Glomerular visceral epithelial cell (primary cell): ENCODE measurements around the gene ABHD3.
A peak's percentile ranks its signal among the peaks of the same experiment; 100 is the strongest.
"Not testable (repeated sequence)": the region's sequence is repeated elsewhere in the genome, so short reads cannot be mapped to it uniquely, and the experiment has no call there.

ENCODE experiments used
- DNase-seq: peaks from one replicate; pipeline ENCODE4 v3.0.0-alpha.2; 2016; ENCODE audit errors: extremely low spot score

The ABHD3 gene

DNA sequence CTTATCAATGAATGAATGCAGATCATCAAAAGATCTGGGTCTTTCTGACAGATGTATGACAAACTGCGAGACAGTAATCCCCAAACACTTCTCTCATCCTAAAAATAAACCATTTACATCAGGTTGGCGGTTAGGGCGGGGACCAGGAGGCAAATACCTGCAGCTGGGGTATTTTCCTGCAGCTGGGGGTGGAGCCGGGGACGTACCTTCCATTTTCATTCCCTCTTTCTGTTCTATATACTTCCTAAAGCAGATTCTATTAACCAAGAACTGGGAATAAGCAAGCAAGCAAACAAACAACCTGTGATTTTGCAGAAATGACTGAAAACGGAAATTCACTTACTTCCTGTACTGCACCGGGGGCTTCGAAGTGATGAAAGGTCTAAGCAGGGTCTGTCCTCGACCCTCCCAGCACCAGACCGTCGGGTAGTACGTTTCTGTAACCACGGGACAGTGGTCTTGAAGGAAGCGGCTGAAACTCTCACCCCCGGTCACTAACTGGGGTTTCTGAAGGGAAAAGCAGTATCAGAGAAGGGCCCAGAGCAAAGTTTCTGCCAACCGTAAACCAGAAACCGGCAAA, 1.2 kb downstream of the ABHD3 start:
- DNase-seq = peak; percentile 12

DNA sequence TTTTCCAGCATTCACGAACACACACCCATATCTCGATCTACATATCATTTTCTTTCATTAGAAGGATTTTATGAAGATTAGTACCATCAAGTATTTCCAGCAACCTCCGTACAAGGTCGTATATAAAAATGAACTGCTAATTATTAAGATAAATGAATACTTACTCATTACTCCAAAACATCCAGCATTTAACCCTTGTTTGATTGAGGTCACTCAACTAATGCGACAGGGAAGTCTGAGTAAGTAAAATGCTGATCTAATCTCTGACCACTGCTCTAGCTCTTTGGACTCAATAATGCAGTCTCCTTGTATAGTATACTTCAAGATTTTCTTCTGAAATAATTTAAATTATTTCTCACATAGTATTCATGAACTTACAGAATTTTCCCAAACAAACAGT, 2.0 kb downstream of the ABHD3 start:
- DNase-seq = no peak

DNA sequence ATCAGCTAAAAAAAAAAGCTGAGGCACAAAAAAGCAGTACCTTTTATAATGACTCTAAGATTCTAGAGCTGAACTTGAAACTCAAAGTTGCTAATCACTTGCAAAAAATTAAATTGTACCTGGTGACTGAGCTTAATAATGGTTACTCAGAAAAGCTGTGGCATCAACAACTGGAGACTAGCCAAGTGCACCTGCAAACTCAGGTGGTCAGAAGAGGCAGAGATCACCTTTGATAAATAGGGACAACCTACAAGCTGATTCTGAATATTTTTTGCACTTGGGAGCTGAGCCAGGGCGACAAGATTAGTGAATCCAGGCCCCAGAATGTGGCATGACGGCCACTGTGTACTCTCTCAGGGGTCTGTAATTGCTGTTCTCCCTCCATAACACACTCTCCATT, 3.0 kb downstream of the ABHD3 start:
- no peak for DNase-seq

DNA sequence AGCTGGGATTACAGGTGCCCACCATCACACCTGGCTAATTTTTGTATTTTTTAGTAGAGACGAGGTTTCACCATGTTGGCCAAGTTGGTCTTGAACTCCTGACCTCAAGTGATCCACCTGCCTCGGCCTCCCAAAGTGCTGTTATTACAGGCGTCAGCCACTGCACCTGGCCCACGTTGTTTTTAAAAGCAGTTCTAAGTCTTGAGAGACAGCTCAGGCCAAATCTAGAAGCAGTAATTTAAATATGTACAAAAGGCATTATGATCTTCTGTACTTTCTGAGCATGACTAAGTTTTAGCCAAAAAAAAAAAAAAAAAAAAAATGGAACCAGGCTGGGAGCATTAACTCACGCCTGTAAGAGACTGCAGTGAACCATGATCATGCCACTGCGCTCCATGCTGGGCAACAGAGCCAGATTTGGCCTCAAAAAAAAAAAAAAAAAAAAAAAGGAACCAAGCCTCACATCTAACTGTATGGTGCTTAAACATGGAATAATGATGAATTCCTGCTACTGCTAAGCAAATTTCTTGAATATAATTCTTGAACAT, 4.0 kb downstream of the ABHD3 start:
- DNase-seq = no peak

DNA sequence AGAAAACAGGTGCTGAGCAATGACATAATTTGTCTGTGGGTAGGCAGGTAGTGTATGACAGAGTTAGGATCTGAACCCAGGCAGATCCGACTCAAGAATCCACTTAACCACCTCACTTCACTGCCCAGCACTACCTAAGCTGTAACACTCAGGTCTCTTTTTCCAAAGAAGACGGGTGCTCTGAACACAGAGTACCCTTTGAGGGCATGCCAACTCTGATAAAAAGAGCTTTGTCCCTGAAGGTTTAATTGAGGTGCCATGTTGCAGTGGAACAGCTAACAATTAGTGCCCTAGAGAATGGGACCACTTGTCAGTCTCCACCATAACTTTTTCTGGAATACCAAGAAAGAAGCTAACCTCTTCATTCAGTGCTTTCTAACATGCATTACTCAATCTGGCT, 11.3 kb downstream of the ABHD3 start:
- no peak for DNase-seq

DNA sequence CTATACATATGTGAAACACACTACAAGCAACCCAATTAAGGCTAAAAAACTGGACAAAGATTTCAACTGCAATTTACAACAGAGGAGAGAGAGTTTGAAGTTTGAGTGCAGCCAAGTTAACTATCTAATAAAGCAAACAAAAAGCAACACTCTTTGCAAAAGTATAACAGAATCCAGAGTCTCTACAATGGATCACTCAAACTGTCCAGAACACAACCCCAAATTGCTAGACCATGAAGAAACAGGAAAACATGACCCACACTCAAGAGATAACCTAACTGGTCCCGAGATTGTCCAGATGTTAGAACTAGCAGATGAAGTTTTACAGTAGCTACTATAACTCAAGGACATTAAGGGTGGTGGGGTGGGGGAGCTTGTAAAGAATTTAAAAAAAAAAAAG, 14.8 kb downstream of the ABHD3 start:
- DNase-seq = no peak

DNA sequence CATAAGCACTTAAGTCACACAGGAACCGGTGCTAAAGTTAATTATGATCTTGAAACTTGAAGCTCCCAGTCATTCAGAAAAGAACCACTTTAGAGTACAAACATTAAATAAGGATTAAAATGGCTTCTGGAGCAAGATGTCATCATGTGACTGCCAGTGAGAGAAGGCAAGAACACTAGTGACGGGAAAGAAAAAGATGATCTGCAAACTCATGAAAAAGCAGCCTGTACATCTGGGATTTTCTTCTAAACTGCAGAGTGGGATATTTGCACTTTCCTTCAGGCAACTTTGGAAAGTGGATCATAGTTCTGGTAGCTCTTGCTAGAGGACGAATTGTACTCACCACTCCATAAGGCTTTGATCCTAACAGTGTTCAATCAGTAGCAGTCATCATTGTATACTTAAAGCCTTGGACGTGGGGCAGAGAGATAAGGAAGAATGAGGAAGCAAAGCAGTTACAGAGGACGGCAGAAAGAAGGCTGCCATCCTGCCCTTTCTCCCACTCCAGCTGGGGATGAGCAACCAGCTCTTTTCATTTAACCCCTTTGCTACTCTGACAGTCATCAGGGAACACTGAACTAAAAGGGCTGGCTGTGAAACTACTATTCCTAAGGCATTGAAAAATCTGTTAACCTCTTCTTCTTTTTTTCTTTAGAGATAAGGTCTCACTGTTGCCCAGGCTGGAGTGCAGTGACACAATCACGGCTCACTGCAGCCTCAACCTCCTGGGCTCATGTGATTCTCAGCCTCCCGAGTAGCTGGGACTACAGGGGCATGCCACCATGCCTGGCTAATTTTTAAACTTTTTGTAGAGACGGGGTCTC, 18.1 kb downstream of the ABHD3 start:
- no peak for DNase-seq

DNA sequence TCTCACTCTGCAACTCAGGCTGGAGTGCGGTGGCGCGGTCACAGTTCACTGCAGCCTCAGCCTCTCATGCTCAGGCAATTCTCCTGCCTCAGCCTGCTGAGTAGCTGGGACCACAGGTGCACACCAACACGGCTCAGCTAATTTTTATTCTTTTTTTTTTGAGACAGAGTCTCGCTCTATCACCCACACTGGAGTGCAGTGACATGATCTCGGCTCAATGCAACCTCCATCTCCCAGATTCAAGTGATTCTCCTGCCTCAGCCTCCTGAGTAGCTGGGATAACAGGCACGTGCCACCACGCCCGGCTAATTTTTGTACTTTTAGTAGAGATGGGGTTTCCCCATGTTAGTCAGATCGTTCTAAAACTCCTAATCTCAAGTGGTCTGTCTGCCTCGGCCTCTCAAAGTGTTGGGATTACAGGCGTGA, 19.0 kb downstream of the ABHD3 start:
- not testable (repeated sequence) for DNase-seq

DNA sequence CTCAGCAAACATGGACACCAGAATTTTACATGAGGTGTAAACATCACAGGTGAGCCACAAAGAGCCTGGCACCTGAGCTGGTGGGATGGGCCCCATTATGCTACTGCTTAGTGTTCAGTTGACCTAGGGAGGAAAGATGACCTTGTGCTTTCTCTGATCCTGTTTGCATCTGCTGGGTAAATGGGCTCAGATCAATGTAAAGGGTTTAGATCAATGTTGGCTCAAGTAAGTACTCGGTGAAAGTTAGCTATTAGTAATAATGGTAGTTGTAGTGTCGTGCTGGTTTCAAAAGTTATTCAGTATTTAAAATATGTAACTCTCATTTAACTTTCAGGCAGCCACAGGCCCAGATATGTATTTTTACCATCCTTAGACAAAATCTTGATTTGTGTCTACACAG, 19.8 kb downstream of the ABHD3 start:
- no peak for DNase-seq

DNA sequence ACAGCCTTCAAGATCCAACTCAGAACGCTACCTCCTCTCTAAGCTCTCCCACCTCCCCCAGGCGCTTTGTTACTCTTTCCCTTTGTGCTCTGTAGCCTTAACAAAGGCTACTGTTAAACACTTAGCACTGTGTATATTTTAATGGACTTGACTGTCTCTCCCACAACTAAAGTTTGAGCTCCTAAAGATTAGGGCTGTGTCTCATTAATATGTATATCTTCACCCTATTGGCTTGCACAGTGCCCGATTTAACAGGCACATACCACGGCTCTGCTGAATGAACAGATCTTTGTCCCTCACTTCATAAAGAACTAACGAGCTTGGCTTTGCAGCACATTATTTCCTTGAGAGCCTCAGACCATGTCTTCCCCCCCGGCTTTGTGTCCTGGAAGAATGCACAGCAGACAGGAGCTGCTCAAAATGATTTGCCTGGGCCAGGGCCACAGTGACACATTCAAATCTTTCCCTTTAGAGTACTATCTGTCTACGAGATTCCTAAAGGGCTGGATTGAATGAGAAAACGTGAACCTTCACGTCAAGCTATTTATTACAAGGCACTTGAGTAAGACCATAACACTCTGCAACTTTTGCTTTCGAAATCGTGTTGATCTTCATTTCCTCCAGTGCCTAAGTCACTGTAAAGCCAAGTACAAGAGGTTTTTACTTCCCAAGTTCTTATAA, 22.1 kb downstream of the ABHD3 start:
- DNase-seq = peak; percentile 51

DNA sequence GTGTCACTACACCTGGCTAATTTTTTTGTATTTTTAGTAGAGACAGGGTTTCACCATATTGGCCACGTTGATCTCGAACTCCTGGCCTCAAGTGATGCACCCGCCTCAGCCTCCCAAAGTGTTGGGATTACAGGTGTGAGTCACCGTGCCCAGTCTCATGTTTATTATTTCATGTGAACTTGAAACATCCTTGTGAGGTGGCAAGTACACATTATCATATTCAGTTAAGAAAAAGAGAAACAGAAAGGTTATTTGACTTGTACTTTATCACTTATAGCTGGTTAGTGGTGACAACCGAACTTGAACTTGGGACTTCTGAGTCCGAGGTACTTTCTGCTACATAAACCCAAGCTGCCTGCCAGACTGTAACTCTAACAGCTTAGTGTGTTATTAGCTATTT, 24.4 kb downstream of the ABHD3 start:
- no peak for DNase-seq

DNA sequence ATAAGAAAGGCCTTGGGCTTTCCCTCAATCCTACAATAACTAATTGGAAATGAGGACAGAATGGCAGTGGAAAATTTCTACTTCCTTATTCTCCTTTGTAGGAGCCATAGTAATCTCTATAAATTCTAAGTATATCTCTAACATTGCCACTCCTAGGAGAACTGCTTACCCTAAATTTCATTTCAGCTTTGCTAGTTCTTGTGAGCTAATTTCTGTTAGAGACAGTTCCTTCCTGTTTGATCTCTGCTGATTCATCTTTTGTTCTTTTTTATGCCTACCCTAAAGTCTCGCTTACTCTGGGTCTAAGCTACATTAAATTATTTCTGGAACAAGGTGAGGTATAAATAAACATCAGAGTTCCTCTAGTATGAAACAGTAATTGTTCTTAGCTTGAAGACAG, 25.7 kb downstream of the ABHD3 start:
- DNase-seq = no peak

DNA sequence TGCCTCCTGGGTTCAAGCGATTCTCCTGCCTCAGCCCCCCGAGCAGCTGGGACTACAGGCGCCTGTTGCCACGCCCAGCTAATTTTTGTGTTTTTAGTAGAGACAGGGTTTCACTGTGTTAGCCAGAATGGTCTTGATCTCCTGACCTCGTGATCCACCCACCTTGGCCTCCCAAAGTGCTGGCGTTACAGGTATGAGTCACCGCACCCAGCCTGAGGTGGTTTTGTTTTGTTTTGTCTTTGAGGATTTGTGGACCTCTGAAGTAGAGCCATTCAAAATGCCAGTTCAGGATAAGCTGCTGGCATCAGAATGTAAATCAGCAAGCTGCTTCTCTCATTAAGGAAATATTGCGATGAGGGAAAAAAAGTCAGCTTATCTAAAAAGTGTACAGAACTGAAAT, 29.2 kb downstream of the ABHD3 start:
- peak; percentile 38 for DNase-seq

DNA sequence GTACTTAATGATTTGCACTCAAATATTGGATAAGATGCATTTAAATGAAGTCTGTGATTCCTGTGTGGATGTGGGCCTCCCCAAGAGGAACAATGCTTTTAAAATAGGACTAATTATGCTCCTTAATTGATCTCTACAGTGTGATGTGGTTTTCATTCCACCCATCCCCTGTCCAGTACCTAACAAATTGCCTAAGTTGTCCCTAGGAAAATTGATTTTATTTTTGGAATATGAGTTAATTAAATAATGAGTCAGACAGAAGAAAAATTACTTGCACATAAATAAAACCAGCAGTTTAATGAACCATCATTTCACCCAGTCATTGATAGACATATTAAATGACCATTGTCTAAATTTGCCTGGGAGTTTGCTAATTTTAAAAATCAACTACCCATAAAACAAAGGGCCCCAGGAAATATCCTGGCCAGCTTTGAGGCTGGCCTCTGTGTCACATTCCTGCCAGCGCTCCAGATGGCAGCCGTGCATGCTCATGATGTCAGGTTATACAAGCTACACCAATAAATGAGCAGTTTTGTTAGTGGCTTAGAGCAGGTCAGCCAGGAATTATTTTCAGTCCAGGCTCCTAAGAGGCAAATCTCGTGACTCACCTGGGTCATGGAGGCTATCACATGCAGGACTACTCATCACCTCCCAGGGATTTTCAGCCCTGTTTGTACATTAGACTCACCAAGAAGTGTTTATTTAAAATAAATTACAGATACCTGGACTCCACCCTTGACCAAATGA, 31.9 kb downstream of the ABHD3 start:
- peak; percentile 79 for DNase-seq

DNA sequence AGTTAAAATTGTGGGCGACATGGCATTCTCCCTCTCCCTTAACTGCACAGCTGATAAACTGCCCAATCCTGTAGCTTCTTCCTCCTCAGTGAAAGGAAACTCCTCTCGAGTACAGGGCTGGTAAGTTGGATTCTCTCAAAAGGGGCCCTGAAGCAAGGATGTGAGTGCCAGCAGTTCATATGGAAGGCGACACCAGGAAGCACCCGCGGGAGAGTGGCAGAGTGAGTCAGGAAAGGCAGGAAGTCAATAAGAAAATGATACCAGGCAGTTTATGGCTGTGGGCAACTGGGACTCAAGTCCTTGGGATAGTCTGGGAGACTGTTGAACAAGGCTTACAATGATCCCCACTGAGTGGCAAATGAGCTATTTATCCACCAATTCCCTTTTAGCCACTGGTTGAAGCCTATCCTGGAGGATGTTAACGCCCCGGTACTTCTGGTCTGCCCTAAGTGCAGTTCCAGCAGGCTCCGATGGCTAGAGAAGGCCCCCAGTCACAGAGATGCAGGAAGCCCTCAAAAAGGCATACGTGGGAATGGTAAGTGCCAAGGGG, 34.8 kb downstream of the ABHD3 start:
- peak; percentile 44 for DNase-seq

DNA sequence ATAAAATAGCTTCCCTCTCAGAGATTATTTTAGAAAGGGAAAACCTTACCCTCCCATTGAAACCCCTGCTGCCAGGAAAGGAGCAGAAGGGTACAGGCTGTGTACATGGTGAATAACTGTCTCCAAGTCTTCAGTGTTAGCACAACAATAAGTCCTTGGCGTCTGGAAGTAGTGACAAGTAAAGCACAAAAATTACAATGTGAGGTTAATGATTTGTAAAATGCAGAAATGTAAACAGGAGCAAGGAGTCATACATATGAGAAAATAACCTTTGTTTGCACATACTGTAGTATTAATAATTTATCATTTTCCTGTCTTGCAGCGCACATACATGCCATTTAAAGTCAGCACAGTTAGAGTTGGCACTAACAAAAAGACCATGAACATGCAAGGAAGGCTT, 40.5 kb downstream of the ABHD3 start:
- DNase-seq = no peak

DNA sequence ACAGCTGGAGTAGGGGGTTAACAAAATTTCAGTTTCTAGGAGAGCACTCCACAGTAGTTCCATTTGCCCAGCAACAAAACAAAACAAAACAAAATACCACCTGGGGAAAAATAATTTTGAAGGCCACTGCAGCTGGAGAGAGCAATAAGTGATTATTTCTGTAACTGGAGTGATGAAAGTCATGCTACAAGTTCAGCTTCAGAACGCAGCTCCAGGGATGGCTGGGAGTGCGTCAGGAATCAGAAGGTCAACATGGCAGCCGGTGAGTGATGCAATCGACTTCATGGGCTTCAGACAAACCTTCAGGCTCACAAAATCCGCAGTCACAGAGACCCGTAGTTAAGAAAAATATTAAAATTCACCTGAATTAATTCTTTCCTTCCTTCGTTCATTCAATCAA, 41.0 kb downstream of the ABHD3 start:
- no peak for DNase-seq

DNA sequence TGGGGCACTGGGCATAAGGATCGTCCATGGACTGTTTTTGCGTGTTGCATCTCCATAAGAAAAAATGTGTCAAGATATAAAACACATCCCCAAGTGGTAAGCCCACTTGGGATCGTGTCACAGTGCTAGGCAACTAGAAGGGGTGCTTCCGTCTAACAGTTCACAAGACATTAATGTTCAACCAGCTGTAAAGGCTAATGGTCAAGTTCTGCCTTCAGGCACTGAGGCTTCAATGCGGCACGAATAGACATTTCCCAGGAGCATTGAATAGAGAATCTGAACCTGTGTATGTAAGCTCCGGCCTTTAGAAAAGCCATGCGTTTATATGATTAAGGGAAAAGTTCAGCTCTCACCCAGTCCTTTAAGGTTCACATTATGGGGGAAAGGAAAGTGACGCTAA, 42.0 kb downstream of the ABHD3 start:
- no peak for DNase-seq

DNA sequence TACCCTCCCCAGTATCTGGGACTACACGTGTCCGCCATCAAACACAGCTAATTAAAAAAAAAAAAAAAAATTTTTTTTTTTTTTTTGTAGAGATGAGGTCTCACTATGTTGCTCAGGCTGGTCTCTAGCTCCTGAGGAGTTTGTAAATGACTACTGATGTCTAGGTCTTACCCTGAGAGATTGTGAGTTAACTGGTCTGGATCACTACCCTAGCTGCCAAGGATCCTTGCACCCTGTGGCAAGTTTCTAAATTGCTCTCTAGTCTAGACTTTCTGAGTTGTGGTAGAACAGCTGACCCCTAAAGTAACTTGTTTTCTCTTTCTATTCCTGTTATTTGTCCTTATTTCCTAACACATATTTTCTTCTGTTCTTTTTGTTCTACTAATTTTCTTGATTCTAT, 44.5 kb downstream of the ABHD3 start:
- DNase-seq = no peak

DNA sequence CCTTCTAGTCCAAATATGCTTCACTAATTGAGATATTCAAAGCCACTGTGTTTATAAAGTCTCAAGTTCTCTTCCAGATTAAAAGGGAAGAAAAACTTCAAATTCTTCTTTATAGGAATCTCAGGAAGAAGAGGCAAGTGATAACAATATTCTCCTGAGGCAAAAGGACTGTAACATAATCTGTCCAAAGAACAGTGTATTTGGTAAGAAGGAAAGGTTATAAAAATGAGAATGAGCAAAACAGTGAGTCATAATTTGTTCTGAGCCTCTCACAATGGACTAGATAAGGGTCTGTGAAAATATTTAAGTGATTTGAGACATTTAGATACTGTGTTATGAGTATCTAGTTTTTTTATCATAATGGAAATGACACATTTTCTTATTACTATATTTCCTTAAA, 48.2 kb downstream of the ABHD3 start:
- no peak for DNase-seq

DNA sequence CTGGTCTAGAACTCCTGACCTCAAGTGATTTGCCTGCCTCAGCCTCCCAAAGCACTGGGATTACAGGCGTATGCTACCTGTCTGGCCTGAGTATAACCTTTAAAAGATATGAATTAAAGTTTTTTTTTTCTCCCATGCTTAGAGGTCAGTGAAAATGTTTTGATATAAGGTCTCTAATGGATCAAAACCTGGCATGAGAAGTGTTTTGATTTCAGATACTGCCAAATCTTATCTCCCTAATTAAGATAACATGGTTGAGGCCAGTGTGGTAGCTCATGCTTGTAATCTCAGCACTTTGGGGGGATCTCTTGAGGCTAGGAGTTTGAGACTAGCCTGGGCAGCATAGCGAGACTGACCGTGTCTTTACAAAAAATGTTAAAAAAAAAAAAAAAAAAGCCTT, 51.2 kb downstream of the ABHD3 start:
- no peak for DNase-seq

DNA sequence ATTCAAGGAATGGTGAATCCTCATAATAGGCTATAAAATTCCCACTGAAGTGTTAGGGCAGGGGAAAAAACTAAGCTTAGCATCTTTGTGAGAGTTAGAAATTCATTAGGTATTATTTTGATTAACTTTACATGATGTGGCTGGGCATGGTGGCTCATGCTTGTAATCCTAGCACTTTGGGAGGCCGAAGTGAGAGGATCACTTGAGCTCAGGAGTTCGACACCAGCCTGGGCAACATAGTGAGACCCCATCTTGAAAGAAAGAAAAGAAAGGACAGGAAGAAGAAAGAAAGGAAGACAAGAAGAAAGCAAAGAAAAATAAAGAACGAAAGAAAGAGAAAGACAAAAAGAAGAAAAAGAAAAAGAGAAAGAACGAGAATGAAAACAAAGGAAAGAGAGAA, 52.5 kb downstream of the ABHD3 start:
- DNase-seq = no peak
